Stimulated activated CD4-positive, alpha-beta T cell treated with anti-CD3 and anti-CD28 coated beads, Interleukin-2, amount 100 ng/mL, for 24 hours (primary cell): Measurements from ENCODE around the gene IL16.
"Not testable (repeated sequence)": the region's sequence is repeated elsewhere in the genome, so short reads cannot be mapped to it uniquely, and the experiment has no call there.

Experiments
- DNase-seq, 2 donors: peaks; one replicate each; pipeline ENCODE4 v3.0.0-alpha.2; 2020

IL16 gene

DNA sequence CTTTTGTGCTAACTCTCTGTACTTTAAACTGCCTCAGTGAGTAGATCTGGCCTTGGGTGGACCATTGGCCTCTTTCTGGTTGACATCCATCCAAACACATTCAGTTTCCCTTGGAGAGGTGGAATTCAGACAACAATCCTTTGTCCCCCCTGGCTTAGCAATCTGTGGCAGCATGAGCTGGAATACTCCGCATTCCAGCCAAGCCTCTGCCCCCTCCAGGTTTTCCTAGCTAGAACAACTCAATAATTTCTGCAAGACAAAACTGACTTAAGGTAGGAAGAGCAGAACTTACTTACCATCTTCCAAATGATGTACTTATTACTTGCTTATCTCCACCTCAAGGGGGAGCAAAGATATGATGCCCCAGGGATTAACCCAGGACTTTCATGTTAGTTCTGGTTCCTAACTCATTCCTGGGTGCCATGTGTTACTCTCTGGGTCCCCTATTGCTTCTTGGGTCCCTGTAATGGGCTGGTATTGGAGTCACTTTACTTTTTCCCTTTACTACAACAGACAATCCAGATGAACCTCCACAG is 21.8 kb upstream of the IL16 start:
- DNase-seq = no peak

DNA sequence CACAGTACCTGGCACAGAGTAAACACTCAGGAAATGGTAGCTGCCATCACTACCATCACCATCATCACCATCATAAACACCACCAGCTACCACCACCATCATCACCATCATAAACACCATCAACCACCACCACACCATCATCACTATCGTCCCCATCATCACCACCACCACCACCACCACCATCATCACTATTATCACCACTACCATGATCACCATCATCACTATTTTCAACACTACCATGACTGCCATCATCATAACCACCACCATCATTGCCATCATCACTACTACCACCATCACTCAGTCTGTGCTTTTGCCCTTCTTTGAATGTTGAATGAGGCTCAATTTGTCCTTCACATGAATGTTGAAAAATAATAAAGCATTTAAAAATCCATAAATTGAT is 21.2 kb upstream of the IL16 start:
- DNase-seq = no peak

DNA sequence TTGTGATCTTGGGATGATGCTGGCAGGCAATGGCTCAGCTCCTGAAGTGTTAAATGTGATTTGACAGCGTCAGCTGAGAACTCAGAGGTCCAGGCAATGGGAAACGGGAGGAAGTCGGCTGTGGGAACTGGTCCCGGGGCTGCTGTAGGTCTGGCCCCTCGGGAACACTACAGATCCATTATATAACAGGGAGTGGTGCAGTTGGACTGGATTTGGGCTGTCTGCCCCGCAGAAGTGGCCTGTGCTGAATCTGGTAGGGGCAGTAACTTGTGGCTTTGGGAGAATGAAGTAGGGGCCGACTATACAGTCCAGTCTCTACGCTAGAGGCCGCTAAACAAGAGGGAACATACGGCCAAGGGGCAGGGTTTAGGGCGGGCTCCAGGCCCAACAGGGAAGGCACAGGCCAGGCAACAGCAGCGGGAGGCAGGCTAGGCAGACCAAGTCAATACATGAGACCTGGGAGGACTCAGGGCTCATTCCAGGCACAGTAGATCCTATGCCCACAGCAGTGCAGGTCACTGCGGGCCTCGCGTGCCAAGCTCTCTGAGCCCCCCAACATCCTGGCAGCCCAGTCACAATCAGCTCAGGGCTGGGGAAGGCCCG is 20.3 kb upstream of the IL16 start:
- no peak for DNase-seq

DNA sequence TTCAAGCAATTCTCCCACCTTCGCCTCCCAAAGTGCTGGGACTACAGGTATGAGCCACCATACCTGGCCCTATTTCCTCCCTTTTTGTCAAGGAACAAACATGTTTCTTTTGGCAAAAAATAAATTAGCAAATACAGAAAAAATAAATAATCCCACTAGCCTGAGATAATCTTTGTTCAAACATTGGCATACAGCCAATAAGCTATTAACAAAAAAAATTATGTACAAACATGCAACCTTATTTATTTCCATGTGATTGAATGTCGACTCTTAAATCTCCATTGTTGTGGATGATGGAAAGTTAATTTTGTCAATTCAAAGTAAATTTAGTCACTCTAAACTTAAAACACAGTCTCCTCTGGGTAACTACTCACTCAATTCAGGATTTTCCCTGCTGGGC is 18.3 kb upstream of the IL16 start:
- no peak for DNase-seq

DNA sequence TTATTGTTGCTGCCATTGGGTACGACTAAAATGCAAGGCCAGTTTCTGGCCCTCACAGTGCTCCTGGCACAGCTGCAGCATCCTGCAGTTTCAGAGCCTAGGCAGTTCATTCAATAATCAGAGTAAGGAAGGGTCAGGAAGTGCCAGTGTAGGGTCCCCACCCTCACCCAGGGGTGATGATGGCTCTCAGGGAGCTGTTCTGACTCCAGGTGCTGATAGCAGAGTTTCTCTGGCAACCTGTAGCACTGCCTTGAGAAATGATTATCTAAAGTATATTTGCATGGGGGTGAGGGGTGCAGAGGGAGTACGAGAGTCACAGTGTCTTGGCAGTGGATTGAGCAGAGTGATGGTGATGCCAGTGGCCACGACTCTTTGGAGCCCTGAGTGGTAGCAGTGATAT is 15.5 kb upstream of the IL16 start:
- no peak for DNase-seq

DNA sequence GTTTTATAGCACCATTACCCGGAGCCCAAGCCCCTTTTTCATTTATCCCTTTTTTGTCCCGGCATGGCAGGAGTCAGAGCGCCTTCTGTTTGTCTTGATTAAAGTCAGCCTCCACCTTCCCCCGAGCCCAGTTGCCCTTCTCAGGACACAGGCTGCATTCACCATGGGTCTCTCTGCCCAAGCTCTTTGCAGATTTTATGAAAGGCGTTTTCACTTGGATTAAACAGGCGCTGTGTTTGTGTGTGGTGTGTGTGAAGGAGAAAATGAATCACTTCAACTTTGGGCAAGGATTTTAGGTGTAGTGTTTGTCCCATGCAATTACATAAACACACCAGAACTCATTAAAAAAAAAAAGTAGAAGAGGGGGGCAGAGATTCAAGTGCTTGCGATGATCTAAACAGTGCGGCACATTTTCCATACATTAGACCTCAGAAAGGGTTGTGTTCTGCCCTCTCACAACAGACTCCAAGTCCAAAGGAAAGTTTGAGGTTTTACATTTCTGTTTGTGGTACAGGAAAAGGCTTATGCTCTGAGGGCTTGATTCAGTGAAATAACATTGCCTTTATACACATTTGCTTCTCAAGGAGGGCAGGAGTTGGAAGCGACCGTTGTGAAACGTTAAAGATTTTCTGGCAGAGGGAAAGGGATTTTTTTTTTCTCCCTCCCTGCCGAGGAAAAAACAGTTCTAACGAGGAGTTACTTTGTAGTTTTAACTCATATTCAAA is 14.5 kb upstream of the IL16 start:
- DNase-seq = no peak

DNA sequence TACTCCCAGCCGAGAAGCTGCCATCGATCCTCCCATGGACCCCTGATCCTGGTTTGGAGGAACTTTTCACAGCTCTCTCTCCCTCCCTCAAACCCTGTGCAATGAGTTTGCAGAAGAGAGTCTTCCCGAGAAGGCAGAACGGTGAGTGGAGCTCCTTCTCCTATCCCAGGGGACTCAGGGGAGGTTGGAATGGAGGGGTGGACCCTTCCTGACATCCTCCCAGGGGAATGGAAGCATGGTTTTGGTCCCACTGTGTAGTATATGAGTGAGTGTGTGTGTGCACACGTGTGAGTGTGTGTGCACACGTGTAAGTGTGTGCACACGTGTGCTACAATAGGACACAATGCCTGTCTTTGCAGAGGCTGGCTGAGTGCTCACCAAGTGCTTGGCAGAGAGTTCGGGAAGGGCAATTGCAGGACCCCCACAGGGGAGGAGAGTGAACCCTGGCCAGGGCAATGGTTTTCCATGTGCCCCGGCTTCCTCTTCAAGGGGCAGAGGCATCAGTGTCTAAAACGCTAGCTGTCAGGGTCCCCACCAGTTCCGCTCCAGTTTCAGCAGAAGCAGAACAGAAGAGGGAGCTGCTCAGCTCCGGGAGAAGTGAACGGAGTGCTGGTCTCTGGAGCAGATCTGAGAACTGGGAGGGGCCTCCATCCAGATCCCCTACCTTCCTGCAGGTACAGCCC is 13.8 kb upstream of the IL16 start:
- DNase-seq = no peak

DNA sequence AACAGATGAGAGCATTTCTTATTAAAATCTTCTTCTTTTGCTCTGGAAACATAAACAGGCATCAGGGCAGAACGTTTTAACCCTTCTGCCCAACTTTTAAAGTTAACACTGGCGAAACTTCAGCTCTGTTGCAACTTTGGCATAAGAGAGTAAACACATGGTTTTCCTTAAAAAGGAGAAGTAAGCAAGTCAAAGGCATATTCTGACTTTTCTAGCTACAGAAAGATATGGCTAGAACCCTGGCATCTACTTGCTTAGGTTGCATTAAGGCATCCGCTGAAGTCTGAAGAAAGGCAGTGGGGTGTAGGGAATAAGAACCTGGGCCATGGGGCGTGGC is 13.3 kb upstream of the IL16 start:
- no peak for DNase-seq

DNA sequence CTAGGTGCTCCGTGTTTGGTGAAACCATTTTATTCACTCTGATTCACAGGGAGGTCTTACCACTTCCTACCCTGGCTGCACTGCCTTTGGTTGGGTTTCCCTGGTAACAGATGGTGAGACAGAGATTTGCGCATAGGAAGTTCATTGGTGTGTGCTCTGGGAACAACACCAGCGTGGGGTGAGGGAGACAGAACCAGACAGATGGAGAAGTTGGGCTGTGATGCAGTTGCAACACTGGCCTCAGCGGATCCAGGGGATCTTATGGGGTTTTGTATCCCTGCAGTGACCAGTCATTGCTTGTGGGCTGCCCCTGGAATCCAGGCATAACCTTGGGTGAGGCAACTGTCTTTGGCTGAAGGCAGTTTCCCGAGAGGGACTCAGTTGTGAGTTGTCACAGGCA is 12.5 kb upstream of the IL16 start:
- DNase-seq = no peak

DNA sequence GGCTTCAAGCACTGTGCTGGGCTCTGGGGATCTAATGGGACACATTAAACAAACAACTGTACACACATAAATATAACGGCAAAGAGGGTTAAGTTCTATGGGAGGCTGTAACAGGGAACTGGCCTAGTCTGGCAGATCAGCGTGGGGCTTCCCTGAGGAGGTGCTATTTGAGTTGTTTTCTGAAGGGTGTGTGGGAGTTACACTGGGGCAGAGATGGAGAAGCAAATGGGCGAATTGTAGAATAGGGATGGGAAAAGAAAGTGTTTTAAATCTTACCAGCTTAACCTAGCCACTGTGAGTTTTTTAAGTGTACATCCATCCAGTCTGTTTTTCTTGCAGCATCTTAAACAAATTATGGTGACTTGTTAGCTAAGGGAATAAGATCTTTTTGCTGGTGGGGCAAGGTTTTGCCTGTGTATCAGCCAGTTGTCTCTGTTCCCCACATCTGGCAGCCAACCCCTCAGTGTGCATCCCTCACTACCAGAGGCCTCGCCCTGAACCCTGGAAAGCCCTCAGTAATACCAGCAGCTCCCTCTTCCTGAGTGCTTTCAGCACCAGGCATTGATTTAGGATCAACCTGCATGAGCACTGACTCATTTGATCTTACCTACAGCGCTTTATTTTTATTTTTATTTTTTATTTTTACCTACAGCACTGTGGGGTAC is 10.9 kb upstream of the IL16 start:
- no peak for DNase-seq

DNA sequence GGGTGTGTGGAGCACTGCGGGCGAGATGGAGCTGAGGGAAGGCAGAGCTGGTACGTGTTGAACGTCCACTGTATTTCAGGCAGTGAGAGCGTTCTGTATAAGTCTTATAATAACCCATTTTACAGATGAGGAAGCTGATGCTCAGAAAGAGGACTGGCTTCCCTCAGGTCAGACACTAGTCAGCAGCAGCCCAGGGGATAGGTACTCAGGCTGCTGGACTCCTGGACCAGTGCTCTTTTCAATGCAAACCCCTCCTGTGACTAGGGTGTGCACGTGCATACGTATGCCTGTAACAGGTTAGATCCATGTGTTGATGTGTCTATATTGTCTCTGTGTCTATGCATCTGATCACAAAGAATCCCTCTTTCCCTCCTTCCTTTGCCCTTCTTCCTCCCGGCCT is 8.3 kb upstream of the IL16 start:
- no peak for DNase-seq

DNA sequence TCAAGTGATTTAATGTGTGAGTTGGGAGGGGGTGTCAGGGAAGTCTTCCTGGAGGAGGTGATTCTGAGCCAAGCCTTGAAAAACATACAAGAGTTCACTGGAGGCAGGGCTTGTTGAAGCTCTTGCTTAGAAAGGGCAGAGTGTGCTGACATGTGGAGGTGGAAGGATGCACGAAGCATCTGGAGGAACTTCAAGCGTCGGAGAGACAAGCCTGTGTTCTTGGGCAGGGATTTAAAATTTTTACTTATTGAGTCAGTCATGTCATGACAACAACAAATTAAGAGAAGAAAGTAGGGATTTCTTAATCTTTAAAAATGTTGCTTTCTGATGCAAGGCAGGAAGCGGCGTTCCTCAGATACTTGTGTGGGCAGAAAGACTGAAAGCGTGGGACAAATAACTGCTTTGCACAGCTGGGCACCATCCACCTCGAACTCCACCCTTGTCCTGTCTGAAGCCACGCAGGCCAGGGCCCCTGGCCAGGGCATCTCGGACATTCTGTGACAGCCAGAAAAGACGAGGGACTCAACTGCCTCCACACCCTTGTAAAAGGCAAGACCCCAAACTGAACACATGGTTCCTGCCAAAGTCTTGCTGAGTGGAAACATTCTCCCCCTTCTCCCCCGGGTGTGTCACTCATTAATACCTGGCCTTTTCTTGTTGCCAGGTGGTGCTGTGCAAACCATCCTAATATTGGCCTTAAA is 6.9 kb upstream of the IL16 start:
- no peak for DNase-seq

DNA sequence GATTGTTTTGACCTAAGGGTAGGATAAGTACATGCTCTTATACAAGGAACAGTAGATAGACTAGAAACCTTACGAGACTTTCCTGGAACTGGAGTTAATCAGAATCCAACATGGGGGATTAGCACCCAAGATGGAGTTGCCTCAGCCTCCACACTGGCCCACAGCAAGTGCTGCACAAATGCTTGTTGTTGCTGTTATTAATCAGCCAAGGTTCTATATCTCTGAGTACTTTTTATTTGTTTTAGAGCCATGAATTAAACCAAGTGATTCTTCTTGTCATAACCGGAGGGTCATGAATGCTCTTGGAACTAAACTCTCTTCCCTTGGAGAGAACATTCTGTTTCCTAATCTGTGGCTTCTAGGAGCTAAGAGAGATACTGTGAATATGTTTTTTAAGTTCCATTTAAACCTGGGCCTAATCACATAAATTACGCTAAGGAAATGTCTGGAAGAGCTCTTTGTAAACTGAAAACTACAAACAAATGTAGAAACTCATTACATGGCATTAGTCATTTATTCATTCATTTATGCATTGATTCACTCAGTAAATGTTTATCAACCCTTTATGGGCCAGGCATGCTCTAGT is 5.7 kb upstream of the IL16 start:
- DNase-seq = no peak

DNA sequence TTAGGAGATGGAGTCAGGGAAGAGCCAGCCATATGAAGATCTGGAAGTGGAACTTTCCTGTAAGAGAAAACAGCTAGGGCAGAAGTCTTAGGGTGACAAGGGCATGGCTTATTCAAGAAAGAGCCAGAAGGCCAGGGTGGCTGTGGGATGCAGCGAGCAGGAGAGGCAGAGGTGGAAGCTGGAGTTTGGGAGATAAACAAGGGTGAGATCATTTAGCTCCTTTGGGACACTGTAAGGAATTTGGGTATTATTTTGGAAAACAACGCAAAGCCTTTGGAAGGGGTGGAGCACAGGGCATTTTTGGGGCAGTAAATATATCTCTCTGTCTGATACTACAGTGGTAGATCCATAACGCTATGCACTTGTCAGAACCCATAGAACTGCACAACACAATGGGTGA is 5.0 kb upstream of the IL16 start:
- no peak for DNase-seq

DNA sequence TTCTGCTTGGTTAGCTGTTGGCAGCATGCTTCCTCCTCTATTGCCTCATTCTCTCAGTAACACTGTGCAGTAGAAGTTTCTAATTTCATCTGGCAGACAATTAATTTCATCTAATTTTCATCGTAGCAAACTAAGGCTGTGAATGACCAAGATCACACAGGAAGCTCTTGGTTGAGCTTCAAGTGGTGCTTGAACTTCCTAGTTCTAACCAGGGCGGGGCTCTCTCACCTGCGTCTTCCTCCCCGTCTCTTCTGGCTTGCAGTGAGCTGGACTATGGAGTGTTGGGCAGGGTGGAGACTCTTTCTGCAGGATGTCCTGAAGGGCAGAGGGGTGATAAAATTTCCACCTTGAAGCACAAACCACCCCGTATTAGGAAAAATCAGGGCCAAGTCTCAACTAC is 2.0 kb upstream of the IL16 start:
- DNase-seq = no peak

DNA sequence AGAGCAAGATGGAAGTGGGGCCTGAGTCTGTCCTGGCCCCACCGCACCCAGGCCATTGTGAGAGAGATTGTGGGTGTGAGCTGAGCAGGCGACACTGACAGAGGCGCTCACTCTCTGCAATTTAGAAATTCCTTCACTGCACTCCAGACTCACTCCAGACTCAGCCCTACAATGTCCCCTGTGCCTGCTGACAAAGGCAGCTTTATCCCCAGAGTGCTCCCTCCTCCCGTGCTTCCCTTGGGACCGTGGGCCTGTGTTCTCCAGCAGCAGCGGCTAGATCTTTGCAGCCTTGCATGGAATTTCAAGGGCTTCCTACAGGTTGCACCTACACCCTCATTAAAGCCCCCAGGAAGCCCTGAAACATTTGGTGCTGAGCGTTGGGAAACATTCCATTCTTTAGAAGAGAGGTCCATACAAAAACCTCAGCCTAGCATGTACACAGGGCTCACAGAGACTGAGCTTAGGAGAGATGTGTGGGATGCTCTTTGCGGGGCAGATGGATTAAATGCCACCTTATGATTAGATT is 1.3 kb upstream of the IL16 start:
- no peak for DNase-seq

DNA sequence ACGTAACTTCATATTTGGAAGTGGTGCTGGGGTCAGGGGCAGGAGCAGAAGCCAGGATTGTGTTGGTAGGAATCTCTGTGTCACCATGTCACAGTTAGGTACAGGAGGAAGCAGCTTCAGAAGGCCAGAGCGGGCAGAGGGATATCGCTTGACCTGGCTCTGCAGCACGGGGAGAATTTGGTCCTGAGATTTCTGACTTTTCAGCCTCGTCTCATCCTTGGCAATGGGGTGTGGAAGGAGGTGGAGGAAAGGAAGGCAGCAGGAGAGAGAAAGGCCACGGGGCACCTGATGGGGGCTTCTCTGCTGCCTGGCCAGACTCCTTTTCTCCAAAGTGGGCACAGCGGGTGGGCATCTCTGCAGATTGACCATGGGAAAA is 564 bp downstream of the IL16 start:
- DNase-seq = no peak

DNA sequence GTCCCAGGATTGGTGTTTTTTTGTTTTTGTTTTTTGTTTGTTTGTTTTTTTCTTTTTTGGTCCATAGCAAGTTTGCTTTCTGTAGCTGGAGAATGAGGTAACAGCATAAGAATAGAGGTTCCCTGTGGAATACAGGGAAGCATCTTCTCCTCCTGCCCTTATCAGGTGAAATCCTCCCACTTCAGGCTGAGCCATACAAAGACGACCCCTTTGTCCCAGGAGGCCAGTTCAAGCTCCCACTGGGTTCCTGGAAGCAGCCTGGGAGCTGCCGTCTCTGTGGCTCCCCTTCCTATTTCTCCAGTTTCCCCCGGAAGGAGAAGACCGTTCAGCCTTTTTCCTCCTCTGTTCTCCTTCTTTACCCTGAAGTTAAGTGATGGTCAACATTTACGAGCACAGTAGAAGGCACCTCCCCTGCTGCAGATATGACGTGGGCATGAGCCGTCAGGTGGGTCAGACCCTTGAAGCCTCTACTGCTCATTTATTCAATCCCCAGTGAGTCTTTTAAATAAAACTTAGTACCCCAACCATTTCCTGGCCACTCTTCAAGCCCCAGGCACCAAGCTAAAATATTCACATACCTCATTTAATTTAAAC is 1.1 kb downstream of the IL16 start:
- no peak for DNase-seq

DNA sequence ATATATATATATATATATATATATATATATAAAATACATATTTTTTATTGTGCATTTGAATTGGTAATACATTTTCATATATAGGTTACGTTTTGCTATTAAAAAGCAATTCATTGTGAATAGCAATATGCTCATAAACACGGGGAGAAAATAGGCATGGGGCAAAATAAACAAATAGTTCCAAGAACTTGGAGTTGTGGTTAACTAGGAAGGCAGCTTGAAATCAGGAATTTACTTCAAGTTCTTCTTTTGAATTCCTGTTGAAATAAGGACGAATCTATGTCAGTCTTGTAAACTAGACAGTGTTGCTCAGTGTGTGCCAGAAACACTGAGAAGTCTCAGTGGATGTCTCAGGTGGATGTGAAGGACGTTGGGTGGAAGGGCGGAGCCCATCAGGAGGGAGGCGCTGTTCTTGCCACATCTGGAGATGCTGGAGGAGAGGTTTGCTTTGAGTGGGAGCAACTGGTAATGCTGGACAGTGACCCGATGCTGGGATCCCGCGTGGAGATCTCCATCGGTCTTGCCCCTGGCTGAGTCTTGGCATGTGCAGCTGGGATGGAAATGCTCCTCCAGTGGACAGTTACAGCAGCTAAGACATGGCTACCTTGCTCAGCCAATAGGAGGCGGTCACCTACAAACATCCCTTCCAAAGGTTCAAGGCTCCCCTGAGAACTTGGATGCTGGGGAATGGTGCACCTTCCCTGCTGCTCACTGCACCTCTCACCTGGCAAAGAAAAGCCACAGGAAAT is 2.5 kb downstream of the IL16 start:
- no peak for DNase-seq

DNA sequence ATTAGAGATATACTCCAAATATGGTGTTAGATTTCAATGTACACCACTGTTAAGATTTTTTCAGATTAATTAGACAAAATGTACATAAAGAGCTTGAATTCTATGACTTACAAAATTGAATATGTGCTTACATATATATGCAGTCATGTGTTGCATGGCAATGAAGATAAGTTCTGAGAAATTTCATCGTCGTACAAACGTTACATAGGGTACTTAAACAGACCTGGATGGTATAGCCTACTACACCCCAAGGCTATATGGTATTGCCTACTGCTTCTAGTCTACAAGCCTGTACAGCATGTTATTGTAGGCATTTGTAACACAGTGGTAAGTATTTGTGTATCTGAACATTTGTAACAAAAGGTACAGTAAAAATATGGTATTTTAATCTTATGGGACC is 9.3 kb downstream of the IL16 start:
- no peak for DNase-seq

DNA sequence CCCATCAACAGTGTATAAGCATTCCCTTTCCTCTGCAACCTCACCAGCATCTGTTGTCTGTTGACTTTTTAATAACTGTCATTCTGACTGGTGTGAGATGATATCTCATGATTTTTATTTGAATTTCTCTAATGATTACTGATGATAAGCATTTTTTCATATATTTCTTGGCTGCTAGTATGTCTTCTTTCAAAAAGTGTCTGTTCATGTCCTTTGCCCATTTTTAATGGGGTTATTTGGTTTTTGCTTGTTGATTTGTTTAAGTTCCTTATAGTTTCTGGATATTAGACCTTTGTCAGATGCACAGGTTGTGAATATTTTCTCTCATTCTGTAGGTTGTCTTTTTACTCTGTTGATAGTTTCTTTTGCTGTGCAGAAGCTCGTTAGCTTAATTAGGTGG is 11.3 kb downstream of the IL16 start:
- not testable (repeated sequence) for DNase-seq
